Trophoblast cell (in vitro differentiated cells and primary cell): ENCODE data around the gene DDX56.

Experiments used
- DNase-seq, 2 donors: peaks; one replicate each; pipeline ENCODE4 v3.0.0-alpha.2; 2016
- H2AFZ ChIP-seq: 2 replicates; pipeline ENCODE4 v1.6.1; 2013; ENCODE audit warnings: low read length, moderate library complexity, mild to moderate bottlenecking; ENCODE audit not compliant: insufficient read depth, poor library complexity
- H2AK5ac ChIP-seq: 2 replicates; pipeline ENCODE4 v1.6.1; 2013; ENCODE audit warnings: mild to moderate bottlenecking, low read length
- H2BK120ac ChIP-seq: 2 replicates; pipeline ENCODE4 v1.6.1; 2013; ENCODE audit warnings: low read length, mild to moderate bottlenecking, moderate library complexity; ENCODE audit not compliant: insufficient read depth, poor library complexity
- H2BK12ac ChIP-seq: 2 replicates; pipeline ENCODE4 v1.6.1; 2013; ENCODE audit warnings: mild to moderate bottlenecking, low read length, moderate library complexity
- H2BK5ac ChIP-seq: 2 replicates; pipeline ENCODE4 v1.6.1; 2013; ENCODE audit warnings: low read length, low read depth, moderate library complexity, mild to moderate bottlenecking; ENCODE audit not compliant: poor library complexity
- H3K14ac ChIP-seq: 2 replicates; pipeline ENCODE4 v1.6.1; 2013; ENCODE audit warnings: mild to moderate bottlenecking, low read length
- H3K18ac ChIP-seq: 2 replicates; pipeline ENCODE4 v1.6.1; 2013; ENCODE audit warnings: mild to moderate bottlenecking, low read length
- H3K23ac ChIP-seq: 2 replicates; pipeline ENCODE4 v1.6.1; 2013; ENCODE audit warnings: low read length
- H3K27ac ChIP-seq: 2 replicates; pipeline ENCODE4 v1.5.1; 2013; ENCODE audit warnings: low read depth, mild to moderate bottlenecking, inconsistent platforms, low read length, moderate library complexity
- H3K27me3 ChIP-seq: 2 replicates; pipeline ENCODE4 v1.6.1; 2013; ENCODE audit warnings: inconsistent platforms, mild to moderate bottlenecking, low read length, moderate library complexity; ENCODE audit not compliant: insufficient read depth
- H3K36me3 ChIP-seq, 2 experiments: 1 replicate in 1 of 2; 2 replicates in 1 of 2; pipeline ENCODE4 v1.6.1; 2013; ENCODE audit warnings: low read length in 2 of 2, mild to moderate bottlenecking in 2 of 2, moderate library complexity in 1 of 2; ENCODE audit not compliant: insufficient read depth in 2 of 2, control insufficient read depth in 1 of 2
- H3K4ac ChIP-seq: 2 replicates; pipeline ENCODE4 v1.6.1; 2013; ENCODE audit warnings: low read depth, mild to moderate bottlenecking, low read length, moderate library complexity
- H3K4me1 ChIP-seq, 2 experiments: 1 replicate in 1 of 2; 2 replicates in 1 of 2; pipeline ENCODE4 v1.6.1; 2013; ENCODE audit warnings: low read length in 2 of 2, mild to moderate bottlenecking in 2 of 2, moderate library complexity in 1 of 2; ENCODE audit not compliant: insufficient read depth in 2 of 2, control insufficient read depth in 1 of 2
- H3K4me2 ChIP-seq: 2 replicates; pipeline ENCODE4 v1.6.1; 2013; ENCODE audit warnings: inconsistent platforms, mild to moderate bottlenecking, low read length, moderate library complexity
- H3K4me3 ChIP-seq: 2 replicates; pipeline ENCODE4 v1.5.1; 2013; ENCODE audit warnings: mild to moderate bottlenecking, low read depth, low read length, inconsistent platforms
- H3K79me1 ChIP-seq: one replicate; pipeline ENCODE4 v1.6.1; 2013; ENCODE audit warnings: low read length
- H3K79me2 ChIP-seq: 2 replicates; pipeline ENCODE4 v1.6.1; 2013; ENCODE audit warnings: low read length, mild to moderate bottlenecking; ENCODE audit not compliant: control insufficient read depth, insufficient read depth, poor library complexity
- H3K9ac ChIP-seq: 2 replicates; pipeline ENCODE4 v1.6.1; 2013; ENCODE audit warnings: mild to moderate bottlenecking, low read length
- H3K9me3 ChIP-seq: 2 replicates; pipeline ENCODE4 v1.6.1; 2013; ENCODE audit warnings: low read depth, mild to moderate bottlenecking, control low read depth, inconsistent platforms, low read length; ENCODE audit not compliant: insufficient read depth
- H4K12ac ChIP-seq: 2 replicates; pipeline ENCODE4 v1.6.1; 2013; ENCODE audit warnings: low read depth, mild to moderate bottlenecking, low read length, moderate library complexity
- H4K8ac ChIP-seq: 2 replicates; pipeline ENCODE4 v1.6.1; 2013; ENCODE audit warnings: low read depth, mild to moderate bottlenecking, low read length, moderate library complexity
- H4K91ac ChIP-seq: one replicate; pipeline ENCODE4 v1.6.1; 2013; ENCODE audit warnings: low read depth, mild to moderate bottlenecking, low read length, moderate library complexity
- WGBS: extraction: QIAGEN DNeasy Blood & Tissue Kit; methylation state at CpG from one replicate; pipeline ENCODE4 v1.1.7; 2013; ENCODE audit warnings: missing lambda C conversion rate; ENCODE audit not compliant: insufficient read length, insufficient coverage; ENCODE audit errors: extremely low coverage; 5-methylcytosine and 5-hydroxymethylcytosine counted together

Gene DDX56

DNA sequence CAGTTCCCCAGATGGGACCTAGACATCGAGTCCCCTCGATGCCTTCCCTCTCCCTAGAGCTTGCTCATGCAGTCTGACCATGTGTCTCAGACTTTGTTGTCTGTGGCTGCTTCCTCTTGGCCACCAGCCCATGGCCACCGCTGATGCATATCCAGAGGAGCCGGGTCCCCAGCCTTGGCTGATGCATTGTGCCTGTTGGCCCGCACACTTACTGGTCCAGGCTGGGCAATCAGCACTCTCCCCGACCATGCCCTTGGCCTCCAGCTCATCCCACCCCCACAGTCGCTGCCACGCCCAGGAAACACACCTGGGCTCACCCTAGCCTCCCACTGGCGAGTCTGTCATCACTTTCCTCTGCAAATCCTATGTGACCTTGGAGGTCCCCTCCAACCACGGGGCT is 42.7 kb downstream of the DDX56 start:
- H2AK5ac ChIP-seq, result no peak overlapping the region
- no peaks in the 10 kb centered on the region for H3K79me1 ChIP-seq
- no peak overlapping the region for H4K12ac ChIP-seq
- H3K9me3 ChIP-seq, result no peaks in the 10 kb centered on the region
- H3K4me2 ChIP-seq, result no peak overlapping the region
- H3K4ac ChIP-seq, result no peak overlapping the region
- H2BK5ac ChIP-seq, result no peak overlapping the region
- no peak overlapping the region for H2AFZ ChIP-seq
- H3K23ac ChIP-seq, result no peak overlapping the region
- H3K18ac ChIP-seq, result no peak overlapping the region
- no peak overlapping the region for H3K9ac ChIP-seq
- no peak overlapping the region for H2BK120ac ChIP-seq
- H3K14ac ChIP-seq, result no peak overlapping the region
- no peak overlapping the region for H2BK12ac ChIP-seq
- H4K91ac ChIP-seq, result no peak overlapping the region
- H4K8ac ChIP-seq, result no peak overlapping the region
- H3K4me1 ChIP-seq, result no peaks in the 10 kb centered on the region
- no CpG with 5 or more reads among the region's 10 CpGs for WGBS
- no peaks in the 10 kb centered on the region for H3K36me3 ChIP-seq
- H3K27me3 ChIP-seq, result no peaks in the 10 kb centered on the region
- H3K27ac ChIP-seq, result no peak overlapping the region
- no peak overlapping the region for H3K4me3 ChIP-seq
- H3K79me2 ChIP-seq, result no peaks in the 10 kb centered on the region
- no peak for DNase-seq

DNA sequence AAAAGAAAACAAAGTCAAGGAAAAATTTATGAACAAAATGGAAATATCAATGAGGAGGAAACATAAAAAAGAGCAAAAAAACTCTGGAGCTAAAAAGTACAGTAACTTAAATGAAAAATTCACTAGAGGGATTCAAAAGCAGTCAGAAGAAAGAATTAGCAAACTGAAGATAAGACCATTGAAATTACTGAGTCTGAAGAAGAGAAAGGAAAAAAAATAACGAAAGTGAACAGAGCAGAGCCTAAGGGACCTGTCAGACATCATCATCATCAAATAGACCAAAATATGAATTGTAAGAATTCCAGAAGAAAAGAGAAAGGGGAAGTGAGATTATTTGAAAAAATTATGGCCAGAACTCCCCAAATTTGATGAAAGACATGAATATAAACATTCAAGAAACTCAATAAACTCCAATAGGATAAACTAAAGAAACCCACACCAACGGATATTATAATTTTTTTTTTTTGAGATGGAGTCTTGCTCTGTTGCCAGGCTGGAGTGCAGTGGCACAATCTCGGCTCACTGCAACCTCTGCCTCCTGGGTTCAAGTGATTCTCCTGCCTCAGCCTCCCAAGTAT is 48.8 kb downstream of the DDX56 start:
- H3K9ac ChIP-seq, result no peak overlapping the region
- H2BK12ac ChIP-seq, result no peak overlapping the region
- H3K4me3 ChIP-seq, result no peak overlapping the region
- H3K79me1 ChIP-seq, result no peaks in the 10 kb centered on the region
- H2BK120ac ChIP-seq, result no peak overlapping the region
- no peak overlapping the region for H2BK5ac ChIP-seq
- no peak overlapping the region for H3K14ac ChIP-seq
- no peak overlapping the region for H3K27ac ChIP-seq
- no peaks in the 10 kb centered on the region for H3K4me1 ChIP-seq
- H2AK5ac ChIP-seq, result no peak overlapping the region
- H4K91ac ChIP-seq, result no peak overlapping the region
- no peak overlapping the region for H4K8ac ChIP-seq
- H3K79me2 ChIP-seq, result no peaks in the 10 kb centered on the region
- no peak overlapping the region for H3K18ac ChIP-seq
- no peaks in the 10 kb centered on the region for H3K36me3 ChIP-seq
- no peak overlapping the region for H2AFZ ChIP-seq
- no peak overlapping the region for H4K12ac ChIP-seq
- no peak overlapping the region for H3K23ac ChIP-seq
- H3K4ac ChIP-seq, result no peak overlapping the region
- H3K4me2 ChIP-seq, result no peak overlapping the region
- H3K27me3 ChIP-seq, result no peaks in the 10 kb centered on the region
- H3K9me3 ChIP-seq, result peaks cover 4% of the 10 kb centered on the region
- DNase-seq, result no peak
- no CpG with 5 or more reads among the region's 3 CpGs for WGBS

DNA sequence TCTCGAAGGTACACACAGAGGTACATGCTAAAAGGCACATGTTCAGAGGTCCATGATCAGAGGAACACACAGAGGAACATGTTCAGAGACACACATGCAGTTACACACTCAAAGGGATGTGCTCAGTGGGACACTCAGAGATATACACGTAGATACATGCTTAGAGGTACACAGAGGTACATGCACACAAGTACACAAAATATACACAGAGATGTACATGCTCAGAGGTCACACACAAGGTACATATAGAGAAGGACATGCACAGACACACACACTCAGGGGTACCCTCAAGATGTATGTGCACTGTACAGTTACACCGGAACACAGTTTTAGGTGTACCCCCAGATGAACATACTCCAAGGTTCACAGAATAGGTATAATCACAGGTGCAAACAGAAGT is 51.4 kb downstream of the DDX56 start:
- no peak for DNase-seq
- Histone ChIP-seq H3K36me3 (no peaks in the 10 kb centered on the region), H3K79me1 (no peaks in the 10 kb centered on the region), H3K9me3 (peaks cover 5% of the 10 kb centered on the region), H2AFZ (no peak overlapping the region), H3K27ac (no peak overlapping the region), H4K12ac (no peak overlapping the region), H3K27me3 (no peaks in the 10 kb centered on the region), H2AK5ac (no peak overlapping the region), H3K4me3 (no peak overlapping the region), H2BK120ac (no peak overlapping the region), H3K79me2 (no peaks in the 10 kb centered on the region), H3K4ac (no peak overlapping the region), H3K9ac (no peak overlapping the region), H3K4me1 (no peaks in the 10 kb centered on the region), H2BK12ac (no peak overlapping the region), H3K23ac (peak overlapping the region; percentile 93), H3K4me2 (no peak overlapping the region), H3K14ac (no peak overlapping the region), H4K91ac (no peak overlapping the region), H2BK5ac (no peak overlapping the region), H4K8ac (no peak overlapping the region), H3K18ac (no peak overlapping the region)
- WGBS, result no CpG with 5 or more reads among the region's 3 CpGs

DNA sequence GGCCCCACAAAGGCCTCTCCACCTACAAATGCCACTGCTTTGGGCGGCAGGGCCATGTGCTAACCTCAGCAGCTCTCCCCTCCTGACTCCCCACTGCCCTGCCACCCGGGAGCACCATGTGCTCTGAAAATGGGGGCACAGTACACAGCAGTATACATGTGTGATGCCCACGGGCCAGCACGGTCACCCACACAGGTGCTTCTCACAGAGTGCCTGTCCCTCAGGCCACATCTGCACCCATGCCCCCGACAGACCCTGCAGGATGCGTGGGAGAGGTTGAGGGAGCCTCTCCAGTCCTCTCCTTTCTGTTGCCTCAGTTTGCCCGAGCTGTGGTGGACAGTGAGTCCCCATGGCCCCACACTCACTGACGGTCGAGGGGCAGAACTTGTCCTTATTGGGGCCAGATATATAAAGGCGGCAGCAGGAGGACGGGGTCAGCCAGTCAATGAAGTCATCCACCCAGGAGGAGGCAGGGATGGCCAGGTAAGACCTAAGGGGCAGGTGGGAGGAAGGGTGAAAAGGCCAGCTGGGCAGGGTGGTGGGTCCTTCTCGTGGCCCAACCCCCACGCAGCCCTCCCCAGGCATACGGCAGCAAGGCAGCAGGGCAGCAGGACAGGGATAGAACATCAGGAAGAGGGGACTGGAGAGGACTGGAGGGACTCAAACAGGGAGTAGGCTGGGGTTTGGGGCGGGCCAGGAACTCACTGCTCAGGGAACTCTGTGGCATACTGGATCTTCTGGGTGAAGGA is 52.2 kb downstream of the DDX56 start:
- no peak overlapping the region for H2BK120ac ChIP-seq
- H3K23ac ChIP-seq, result no peak overlapping the region
- WGBS, result no CpG with 5 or more reads among the region's 15 CpGs
- H3K27ac ChIP-seq, result no peak overlapping the region
- no peak overlapping the region for H3K18ac ChIP-seq
- no peak overlapping the region for H3K14ac ChIP-seq
- no peak overlapping the region for H4K12ac ChIP-seq
- DNase-seq, result no peak
- no peak overlapping the region for H2BK5ac ChIP-seq
- no peaks in the 10 kb centered on the region for H3K36me3 ChIP-seq
- no peak overlapping the region for H3K9ac ChIP-seq
- H4K91ac ChIP-seq, result no peak overlapping the region
- H3K9me3 ChIP-seq, result peaks cover 5% of the 10 kb centered on the region
- H3K4me2 ChIP-seq, result no peak overlapping the region
- H3K79me2 ChIP-seq, result no peaks in the 10 kb centered on the region
- H2BK12ac ChIP-seq, result no peak overlapping the region
- H3K4ac ChIP-seq, result no peak overlapping the region
- H4K8ac ChIP-seq, result no peak overlapping the region
- H3K79me1 ChIP-seq, result no peaks in the 10 kb centered on the region
- no peaks in the 10 kb centered on the region for H3K27me3 ChIP-seq
- H2AK5ac ChIP-seq, result no peak overlapping the region
- H3K4me3 ChIP-seq, result no peak overlapping the region
- H3K4me1 ChIP-seq, result no peaks in the 10 kb centered on the region
- H2AFZ ChIP-seq, result no peak overlapping the region
